Keratinocyte (primary cell): ENCODE results near the gene TMEM87B. TPM values are rescaled to one million over a fixed set of nuclear protein-coding genes. Genes with fewer than 3 reads are reported as not detected.

ENCODE experiments used
- DNase-seq: peaks from one replicate; pipeline ENCODE4 v3.0.0-alpha.2; 2011; ENCODE audit warnings: low read depth, missing footprints, low spot score
- FAIRE-seq: peaks from 2 replicates; lab custom pipeline; 2011; peaks lifted over from hg19 to GRCh38; lab: Jason Lieb, UNC
- H2AFZ ChIP-seq: 2 replicates; pipeline ENCODE4 v1.6.0; 2012; ENCODE audit warnings: low read length, control low read depth, inconsistent platforms; ENCODE audit not compliant: control insufficient read depth
- H3K27ac ChIP-seq: 2 replicates; pipeline ENCODE4 v1.5.1; 2011; ENCODE audit warnings: low read length; ENCODE audit not compliant: control insufficient read depth, insufficient read depth
- H3K27me3 ChIP-seq: 3 replicates; pipeline ENCODE4 v1.6.0; 2011; ENCODE audit warnings: low read length; ENCODE audit not compliant: control insufficient read depth, insufficient read depth; ENCODE audit errors: extremely low read depth
- H3K36me3 ChIP-seq, 2 experiments: 2 replicates in 1 of 2; 3 replicates in 1 of 2; pipeline ENCODE4 v1.5.1; 2011; ENCODE audit warnings: low read length in 2 of 2, mild to moderate bottlenecking in 1 of 2; ENCODE audit not compliant: control insufficient read depth in 2 of 2, insufficient read depth in 2 of 2; ENCODE audit errors: extremely low read depth in 1 of 2
- H3K4me1 ChIP-seq: 3 replicates; pipeline ENCODE4 v1.5.1; 2011; ENCODE audit warnings: low read length; ENCODE audit not compliant: control insufficient read depth, insufficient read depth; ENCODE audit errors: extremely low read depth
- H3K4me2 ChIP-seq: 3 replicates; pipeline ENCODE4 v1.6.0; 2011; ENCODE audit warnings: low read depth, low read length; ENCODE audit not compliant: control insufficient read depth, insufficient read depth; ENCODE audit errors: extremely low read depth
- H3K4me3 ChIP-seq, 3 experiments: fragments of 200-600 bp in 1 of 3; sonication (generic) in 1 of 3; 2 replicates in 2 of 3; 3 replicates in 1 of 3; pipeline ENCODE4 v1.5.1; 2011 to 2016; ENCODE audit warnings: low read length in 3 of 3, mild to moderate bottlenecking in 3 of 3, control low read depth in 2 of 3, inconsistent platforms in 1 of 3, low read depth in 1 of 3, mixed read lengths in 1 of 3, mixed run types in 1 of 3, moderate library complexity in 1 of 3; ENCODE audit not compliant: control insufficient read depth in 2 of 3, insufficient read depth in 2 of 3; ENCODE audit errors: extremely low read depth in 1 of 3
- H3K79me2 ChIP-seq: 2 replicates; pipeline ENCODE4 v1.6.0; 2012; ENCODE audit warnings: low read length; ENCODE audit not compliant: control insufficient read depth, insufficient read depth
- H3K9ac ChIP-seq: 3 replicates; pipeline ENCODE4 v1.6.0; 2011; ENCODE audit warnings: low read length; ENCODE audit not compliant: control insufficient read depth, insufficient read depth; ENCODE audit errors: extremely low read depth
- H3K9me1 ChIP-seq: 3 replicates; pipeline ENCODE4 v1.6.0; 2011; ENCODE audit warnings: low read length; ENCODE audit not compliant: control insufficient read depth, insufficient read depth; ENCODE audit errors: extremely low read depth
- H3K9me3 ChIP-seq: 2 replicates; pipeline ENCODE4 v1.5.1; 2012; ENCODE audit warnings: low read depth, low read length; ENCODE audit not compliant: control insufficient read depth
- H4K20me1 ChIP-seq: 3 replicates; pipeline ENCODE4 v1.6.0; 2011; ENCODE audit warnings: low read length; ENCODE audit not compliant: control insufficient read depth, insufficient read depth; ENCODE audit errors: extremely low read depth
- EZH2 ChIP-seq: IDR thresholded peaks from one replicate; pipeline ENCODE4 v1.6.1; 2012; ENCODE audit warnings: inconsistent platforms, mild to moderate bottlenecking, low read length, moderate library complexity
- dilution Hi-C: fragments of 300-500 bp; cut with MboI; formaldehyde crosslinking; loops from one replicate; pipeline ENCODE4 v1.7.0; 2020; ENCODE audit warnings: low sequenced_read_pairs; ENCODE audit not compliant: extremely low pct_ligation_motif_present
- polyA plus RNA-seq, 5 experiments: library from polyadenylated mRNA; depleted of rRNA in 3 of 5; stranded (reverse) in 3 of 5; stranded (forward) in 1 of 5; unstranded in 1 of 5; fragments of >200 nt; gene quantifications; 1 replicate in 1 of 5; 2 replicates in 3 of 5; 3 replicates in 1 of 5; pipeline versions ENCODE4 v1.2.1 to v1.2.3, GENCODE V29; 2011 to 2012; ENCODE audit warnings: missing spikeins in 2 of 5, low read depth in 1 of 5, low replicate concordance in 1 of 5
- TF ChIP-seq, protein P1 (sequence below), 3 experiments: IDR thresholded peaks in 1 of 3; conservative IDR thresholded peaks in 1 of 3; optimal IDR thresholded peaks in 1 of 3; 2 replicates in 2 of 3; 3 replicates in 1 of 3; pipeline versions ENCODE3 to v1.5.1; 2011; ENCODE audit warnings: low read length in 3 of 3, mild to moderate bottlenecking in 3 of 3, moderate library complexity in 2 of 3, control low read depth in 1 of 3, inconsistent platforms in 1 of 3; ENCODE audit not compliant: insufficient read depth in 2 of 3; ENCODE audit errors: extremely low read depth in 1 of 3

Gene TMEM87B
- polyA plus RNA-seq, 1 donor (not counting 4 experiments of a cell fraction or from before 2014, with no cell fraction given): 37.3 TPM

DNA sequence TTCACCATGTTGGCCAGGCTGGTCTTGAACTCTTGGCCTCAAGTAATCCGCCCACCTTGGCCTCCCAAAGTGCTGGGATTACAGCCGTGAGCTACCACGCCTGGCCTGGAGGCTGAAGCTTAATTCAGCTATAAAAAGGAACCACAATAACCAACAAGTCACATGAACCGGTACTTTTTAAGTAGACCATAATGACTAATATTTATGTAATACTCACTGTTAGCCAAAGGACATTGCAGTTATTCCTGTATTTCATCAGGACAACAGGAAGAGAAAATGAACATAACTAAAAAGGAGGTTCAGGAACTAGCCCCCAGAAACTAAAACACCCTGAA, 49.0 kb upstream of the TMEM87B start:
- Histone ChIP-seq H3K4me2 (no peak overlapping the region), H3K9ac (no peak overlapping the region), H3K4me1 (peaks cover 8% of the 10 kb centered on the region), H4K20me1 (no peaks in the 10 kb centered on the region), H3K4me3 (no peak overlapping the region), H3K9me3 (no peaks in the 10 kb centered on the region), H2AFZ (no peak overlapping the region), H3K9me1 (no peaks in the 10 kb centered on the region), H3K36me3 (no peaks in the 10 kb centered on the region), H3K27ac (peak overlapping the region; percentile 3), H3K79me2 (no peaks in the 10 kb centered on the region), H3K27me3 (peaks cover 13% of the 10 kb centered on the region)
- no peak for TF ChIP-seq EZH2
- TF ChIP-seq, protein P1, sequence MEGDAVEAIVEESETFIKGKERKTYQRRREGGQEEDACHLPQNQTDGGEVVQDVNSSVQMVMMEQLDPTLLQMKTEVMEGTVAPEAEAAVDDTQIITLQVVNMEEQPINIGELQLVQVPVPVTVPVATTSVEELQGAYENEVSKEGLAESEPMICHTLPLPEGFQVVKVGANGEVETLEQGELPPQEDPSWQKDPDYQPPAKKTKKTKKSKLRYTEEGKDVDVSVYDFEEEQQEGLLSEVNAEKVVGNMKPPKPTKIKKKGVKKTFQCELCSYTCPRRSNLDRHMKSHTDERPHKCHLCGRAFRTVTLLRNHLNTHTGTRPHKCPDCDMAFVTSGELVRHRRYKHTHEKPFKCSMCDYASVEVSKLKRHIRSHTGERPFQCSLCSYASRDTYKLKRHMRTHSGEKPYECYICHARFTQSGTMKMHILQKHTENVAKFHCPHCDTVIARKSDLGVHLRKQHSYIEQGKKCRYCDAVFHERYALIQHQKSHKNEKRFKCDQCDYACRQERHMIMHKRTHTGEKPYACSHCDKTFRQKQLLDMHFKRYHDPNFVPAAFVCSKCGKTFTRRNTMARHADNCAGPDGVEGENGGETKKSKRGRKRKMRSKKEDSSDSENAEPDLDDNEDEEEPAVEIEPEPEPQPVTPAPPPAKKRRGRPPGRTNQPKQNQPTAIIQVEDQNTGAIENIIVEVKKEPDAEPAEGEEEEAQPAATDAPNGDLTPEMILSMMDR (optimal IDR thresholded peaks at IDR 0.05 in 1 of 3, IDR thresholded peaks at IDR 0.05 in 1 of 3, conservative IDR thresholded peaks at IDR 0.05 in 1 of 3; ENCODE audit: extremely low read depth in 1 of 3, insufficient read depth in 2 of 3, low read length in 3 of 3): no peak
- dilution Hi-C loops: loop anchor here (25.0 kb wide), 1 partner anchor 94 kb away; no protein-coding TSS in a partner anchor
- DNase-seq (peak; percentile 26), FAIRE-seq (no peak)

DNA sequence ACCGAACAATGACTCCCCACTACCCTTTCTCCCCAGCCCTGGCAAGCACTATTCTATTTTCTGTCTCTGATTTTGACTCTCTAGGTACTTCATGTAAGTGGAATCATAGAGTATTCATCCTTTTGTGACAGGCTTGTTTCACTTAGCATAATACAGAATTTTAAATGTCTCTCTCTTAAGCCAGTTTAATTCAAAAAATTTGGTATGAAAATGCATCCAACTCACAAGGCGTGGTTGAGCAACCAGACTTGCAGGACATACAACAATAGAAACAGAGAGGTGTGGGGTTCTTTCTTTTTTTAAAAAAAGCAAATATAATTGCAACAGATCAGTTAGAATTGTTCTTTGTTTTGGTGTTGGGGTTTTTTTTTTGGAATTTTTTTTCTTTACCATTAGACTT, 47.6 kb upstream of the TMEM87B start:
- TF ChIP-seq, protein P1 (optimal IDR thresholded peaks at IDR 0.05 in 1 of 3, IDR thresholded peaks at IDR 0.05 in 1 of 3, conservative IDR thresholded peaks at IDR 0.05 in 1 of 3; ENCODE audit: extremely low read depth in 1 of 3, insufficient read depth in 2 of 3, low read length in 3 of 3): no peak
- no peak for TF ChIP-seq EZH2
- H3K4me3 ChIP-seq: no peak overlapping the region
- H4K20me1 ChIP-seq: no peaks in the 10 kb centered on the region
- H2AFZ ChIP-seq: no peak overlapping the region
- dilution Hi-C loops: loop anchor here (25.0 kb wide), 1 partner anchor 95 kb away; no protein-coding TSS in a partner anchor
- H3K9ac ChIP-seq: no peak overlapping the region
- H3K4me2 ChIP-seq: no peak overlapping the region
- peaks cover 2% of the 10 kb centered on the region for H3K4me1 ChIP-seq
- no peak for DNase-seq
- no peaks in the 10 kb centered on the region for H3K9me1 ChIP-seq
- H3K27ac ChIP-seq: no peak overlapping the region
- H3K27me3 ChIP-seq: peaks cover 23% of the 10 kb centered on the region
- no peaks in the 10 kb centered on the region for H3K79me2 ChIP-seq
- no peaks in the 10 kb centered on the region for H3K9me3 ChIP-seq
- FAIRE-seq: no peak
- no peaks in the 10 kb centered on the region for H3K36me3 ChIP-seq
